Muscle of leg (tissue), 11 donors: ENCODE results near the gene ARHGEF7. TPM values are rescaled to one million over a fixed set of nuclear protein-coding genes. Genes with fewer than 3 reads are reported as not detected.
"Not testable (repeated sequence)": the region's sequence is repeated elsewhere in the genome, so short reads cannot be mapped to it uniquely, and the experiment has no call there.

ENCODE experiments used
- DNase-seq: peaks from one replicate; pipeline ENCODE4 v3.0.0; 2013
- H3K27ac ChIP-seq: one replicate; pipeline ENCODE4 v1.5.1; 2013; ENCODE audit warnings: mild to moderate bottlenecking, low read length, control low read depth
- H3K27me3 ChIP-seq: one replicate; pipeline ENCODE4 v1.6.1; 2013; ENCODE audit warnings: low read length; ENCODE audit not compliant: control insufficient read depth, insufficient read depth
- H3K36me3 ChIP-seq: one replicate; pipeline ENCODE4 v1.6.1; 2013; ENCODE audit warnings: low read length; ENCODE audit not compliant: control insufficient read depth, insufficient read depth
- H3K4me1 ChIP-seq: one replicate; pipeline ENCODE4 v1.6.1; 2013; ENCODE audit warnings: low read length; ENCODE audit not compliant: control insufficient read depth, insufficient read depth
- H3K4me3 ChIP-seq: one replicate; pipeline ENCODE4 v1.5.1; 2013; ENCODE audit warnings: low read length, control low read depth
- H3K9me3 ChIP-seq: replicated peaks from 2 replicates; pipeline ENCODE4 v1.6.1; 2013; ENCODE audit warnings: low read depth, low read length; ENCODE audit not compliant: control insufficient read depth
- WGBS: methylation state at CpG from one replicate; pipeline ENCODE4 v1.1.5; 2013; ENCODE audit warnings: missing lambda C conversion rate; ENCODE audit not compliant: insufficient coverage; 5-methylcytosine and 5-hydroxymethylcytosine counted together
- polyA plus RNA-seq, 8 donors: library from polyadenylated mRNA; unstranded; fragments of 120-200 nt; gene quantifications; one replicate each; pipeline versions ENCODE4 v1.2.1 to v1.2.3, GENCODE V29; 2013; ENCODE audit warnings: inconsistent platforms in 1 of 8, low replicate concordance in 1 of 8; ENCODE audit not compliant: insufficient read length in 8 of 8, insufficient read depth in 1 of 8
- total RNA-seq: library from RNA; stranded (reverse); fragments of 120-200 nt; gene quantifications from one replicate; pipeline ENCODE4 v1.2.4, GENCODE V29; 2013

The ARHGEF7 gene
- total and polyA plus RNA-seq, 9 donors = 52.3 to 80.8 (median 66.7) TPM

- DNase-seq, H3K27me3 ChIP-seq, H3K4me1 ChIP-seq, H3K4me3 ChIP-seq, H3K27ac ChIP-seq: not testable (repeated sequence)
- Histone ChIP-seq H3K9me3 (peaks cover 13% of the 10 kb centered on the region), H3K36me3 (peaks cover 43% of the 10 kb centered on the region)
- 100% methylated on average over 1 of the region's 2 CpGs for WGBS
These were observed 142.8 kb downstream of the ARHGEF7 start for GRCh38 chr13:111257899-111258298.

- Histone ChIP-seq H3K4me3 (no peak overlapping the region), H3K36me3 (peaks cover 46% of the 10 kb centered on the region)
These were observed 143.5 kb downstream of the ARHGEF7 start for GRCh38 chr13:111258637-111259036.

GRCh38 chr13:111259058-111259457 is 143.9 kb downstream of the ARHGEF7 start:
- Histone ChIP-seq H3K4me3 (no peak overlapping the region), H3K36me3 (peaks cover 43% of the 10 kb centered on the region), H3K4me1 (peaks cover 2% of the 10 kb centered on the region), H3K27ac (no peak overlapping the region), H3K9me3 (peaks cover 13% of the 10 kb centered on the region), H3K27me3 (no peaks in the 10 kb centered on the region)
- DNase-seq = no peak
- WGBS = 98% methylated on average over 6 of the region's 6 CpGs

More at GRCh38 chr13:111258637-111259036, 143.5 kb downstream of the ARHGEF7 start:
- WGBS = 100% methylated on average over 3 of the region's 3 CpGs
- Histone ChIP-seq H3K27ac (no peak overlapping the region), H3K27me3 (no peaks in the 10 kb centered on the region), H3K4me1 (peaks cover 2% of the 10 kb centered on the region), H3K9me3 (peaks cover 13% of the 10 kb centered on the region)
- DNase-seq = no peak

- peaks cover 44% of the 10 kb centered on the region for H3K36me3 ChIP-seq
- H3K4me1 ChIP-seq = peaks cover 2% of the 10 kb centered on the region
- no peak for DNase-seq
- no peak overlapping the region for H3K4me3 ChIP-seq
- H3K9me3 ChIP-seq = peaks cover 13% of the 10 kb centered on the region
- H3K27me3 ChIP-seq = no peaks in the 10 kb centered on the region
- H3K27ac ChIP-seq = no peak overlapping the region
These were observed 146.2 kb downstream of the ARHGEF7 start for GRCh38 chr13:111261326-111261725.

- no peak for DNase-seq
- H3K27ac ChIP-seq = no peak overlapping the region
- 100% methylated on average over 3 of the region's 4 CpGs for WGBS
- peaks cover 40% of the 10 kb centered on the region for H3K36me3 ChIP-seq
- no peak overlapping the region for H3K4me3 ChIP-seq
- peaks cover 10% of the 10 kb centered on the region for H3K4me1 ChIP-seq
- peaks cover 13% of the 10 kb centered on the region for H3K9me3 ChIP-seq
- no peaks in the 10 kb centered on the region for H3K27me3 ChIP-seq
These were observed 147.2 kb downstream of the ARHGEF7 start for GRCh38 chr13:111262281-111262680.

- H3K4me3 ChIP-seq = no peak overlapping the region
- no peaks in the 10 kb centered on the region for H3K27me3 ChIP-seq
- 88% methylated on average over 1 of the region's 3 CpGs for WGBS
- H3K36me3 ChIP-seq = peaks cover 38% of the 10 kb centered on the region
- no peak overlapping the region for H3K27ac ChIP-seq
- H3K9me3 ChIP-seq = peaks cover 13% of the 10 kb centered on the region
- peaks cover 10% of the 10 kb centered on the region for H3K4me1 ChIP-seq
- no peak for DNase-seq
These were observed 147.6 kb downstream of the ARHGEF7 start for GRCh38 chr13:111262715-111263114.

GRCh38 chr13:111263566-111263965 is 148.5 kb downstream of the ARHGEF7 start:
- Histone ChIP-seq H3K27ac (no peak overlapping the region), H3K27me3 (no peaks in the 10 kb centered on the region), H3K9me3 (peaks cover 13% of the 10 kb centered on the region), H3K36me3 (peaks cover 35% of the 10 kb centered on the region), H3K4me3 (no peak overlapping the region), H3K4me1 (peaks cover 10% of the 10 kb centered on the region)
- 88% methylated on average over 2 of the region's 3 CpGs for WGBS
- no peak for DNase-seq

- no peak overlapping the region for H3K4me3 ChIP-seq
- no peaks in the 10 kb centered on the region for H3K27me3 ChIP-seq
- H3K36me3 ChIP-seq = peaks cover 40% of the 10 kb centered on the region
- no peak for DNase-seq
- H3K9me3 ChIP-seq = peaks cover under 1% of the 10 kb centered on the region
- WGBS = 96% methylated on average over 4 of the region's 14 CpGs
- H3K27ac ChIP-seq = no peak overlapping the region
- H3K4me1 ChIP-seq = peaks cover 10% of the 10 kb centered on the region
These were observed 150.0 kb downstream of the ARHGEF7 start for GRCh38 chr13:111265006-111265700.

GRCh38 chr13:111265701-111266035 is 150.6 kb downstream of the ARHGEF7 start:
- H3K27ac ChIP-seq = no peak overlapping the region
- peaks cover 10% of the 10 kb centered on the region for H3K4me1 ChIP-seq
- H3K27me3 ChIP-seq = no peaks in the 10 kb centered on the region
- H3K9me3 ChIP-seq = no peaks in the 10 kb centered on the region
- H3K36me3 ChIP-seq = peaks cover 42% of the 10 kb centered on the region
- DNase-seq = no peak
- no peak overlapping the region for H3K4me3 ChIP-seq
- 87% methylated on average over 6 of the region's 7 CpGs for WGBS

GRCh38 chr13:111267205-111267604 is 152.1 kb downstream of the ARHGEF7 start:
- Histone ChIP-seq H3K27ac (peak overlapping the region; percentile 7), H3K27me3 (no peaks in the 10 kb centered on the region), H3K4me3 (no peak overlapping the region), H3K9me3 (no peaks in the 10 kb centered on the region), H3K4me1 (peaks cover 10% of the 10 kb centered on the region), H3K36me3 (peaks cover 55% of the 10 kb centered on the region)
- 57% methylated on average over 3 of the region's 5 CpGs for WGBS
- peak; percentile 27 for DNase-seq

GRCh38 chr13:111267784-111268183 is 152.7 kb downstream of the ARHGEF7 start:
- Histone ChIP-seq H3K27ac (no peak overlapping the region), H3K4me1 (peaks cover 8% of the 10 kb centered on the region), H3K36me3 (peaks cover 59% of the 10 kb centered on the region), H3K27me3 (no peaks in the 10 kb centered on the region), H3K9me3 (no peaks in the 10 kb centered on the region), H3K4me3 (no peak overlapping the region)
- no peak for DNase-seq
- 60% methylated on average over 1 of the region's 2 CpGs for WGBS
